Measurements from ENCODE around the gene KIF12.

KIF12 gene

DNA sequence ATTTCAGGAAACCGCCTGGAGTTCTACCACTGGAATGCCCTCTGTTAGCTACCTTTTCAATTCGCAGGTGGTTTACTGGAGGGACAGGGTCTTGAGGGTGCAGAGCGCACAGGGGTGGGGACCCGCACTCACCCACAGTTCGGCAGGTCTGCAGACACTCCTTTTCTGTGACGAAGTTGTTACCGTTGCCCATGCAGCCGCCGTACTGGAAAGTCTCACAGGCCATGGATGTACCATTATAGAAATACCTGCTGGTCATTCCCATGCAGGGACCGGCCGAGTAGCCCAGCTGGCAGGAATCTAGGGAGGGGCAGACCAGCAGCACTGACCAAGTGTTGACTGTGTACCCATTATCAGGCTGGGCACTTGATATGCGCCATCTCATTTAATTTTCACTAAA, 37.8 kb downstream of the KIF12 start:
- Histone ChIP-seq H3K27ac (no peak overlapping the region), H3K4me3 (no peak overlapping the region)
- TF ChIP-seq, protein P1, sequence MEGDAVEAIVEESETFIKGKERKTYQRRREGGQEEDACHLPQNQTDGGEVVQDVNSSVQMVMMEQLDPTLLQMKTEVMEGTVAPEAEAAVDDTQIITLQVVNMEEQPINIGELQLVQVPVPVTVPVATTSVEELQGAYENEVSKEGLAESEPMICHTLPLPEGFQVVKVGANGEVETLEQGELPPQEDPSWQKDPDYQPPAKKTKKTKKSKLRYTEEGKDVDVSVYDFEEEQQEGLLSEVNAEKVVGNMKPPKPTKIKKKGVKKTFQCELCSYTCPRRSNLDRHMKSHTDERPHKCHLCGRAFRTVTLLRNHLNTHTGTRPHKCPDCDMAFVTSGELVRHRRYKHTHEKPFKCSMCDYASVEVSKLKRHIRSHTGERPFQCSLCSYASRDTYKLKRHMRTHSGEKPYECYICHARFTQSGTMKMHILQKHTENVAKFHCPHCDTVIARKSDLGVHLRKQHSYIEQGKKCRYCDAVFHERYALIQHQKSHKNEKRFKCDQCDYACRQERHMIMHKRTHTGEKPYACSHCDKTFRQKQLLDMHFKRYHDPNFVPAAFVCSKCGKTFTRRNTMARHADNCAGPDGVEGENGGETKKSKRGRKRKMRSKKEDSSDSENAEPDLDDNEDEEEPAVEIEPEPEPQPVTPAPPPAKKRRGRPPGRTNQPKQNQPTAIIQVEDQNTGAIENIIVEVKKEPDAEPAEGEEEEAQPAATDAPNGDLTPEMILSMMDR (IDR thresholded peaks at IDR 0.05): no peak
- DNase-seq (ENCODE audit: low spot score): no peak

GRCh38 chr9:114060711-114061110, 38.4 kb downstream of the KIF12 start:
- peak overlapping the region in 1 of 2 donors; percentile 85 for H3K27ac ChIP-seq
- no peak for DNase-seq (ENCODE audit: low spot score)
- H3K4me3 ChIP-seq: no peak overlapping the region
- TF ChIP-seq, protein P1 (IDR thresholded peaks at IDR 0.05): no peak

- TF ChIP-seq, protein P1 (IDR thresholded peaks at IDR 0.05): no peak
- Histone ChIP-seq H3K27ac (peak overlapping the region; percentile 78 to 85), H3K4me3 (no peak overlapping the region)
- DNase-seq (ENCODE audit: low spot score): no peak
Observed at GRCh38 chr9:114060070-114060469, 39.0 kb downstream of the KIF12 start.

GRCh38 chr9:114059047-114059803, 39.9 kb downstream of the KIF12 start:
- H3K4me3 ChIP-seq: no peak overlapping the region
- H3K27ac ChIP-seq: peak overlapping the region; percentile 78 to 85
- TF ChIP-seq, protein P1 (IDR thresholded peaks at IDR 0.05): no peak
- peak; percentile 91 for DNase-seq (ENCODE audit: low spot score)

DNA sequence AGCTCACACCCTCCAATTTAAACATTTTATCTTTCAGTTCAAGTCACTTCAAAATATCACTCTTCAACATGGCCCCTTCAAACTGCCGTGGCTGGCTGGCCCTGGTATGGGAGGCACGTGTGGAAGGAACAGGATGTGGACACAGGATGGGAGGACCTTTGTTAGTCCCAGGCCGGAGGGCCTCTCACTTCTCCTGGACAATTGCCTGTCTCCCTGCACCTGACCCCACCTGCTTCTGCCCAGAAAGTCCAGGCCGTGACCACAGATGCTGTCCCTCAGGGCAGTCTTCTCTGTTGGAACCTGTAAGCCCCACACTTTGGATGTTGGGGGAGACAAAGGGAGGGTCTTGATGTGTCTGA, 40.4 kb downstream of the KIF12 start:
- TF ChIP-seq, protein P1 (IDR thresholded peaks at IDR 0.05): no peak
- H3K27ac ChIP-seq: peak overlapping the region; percentile 78 to 85
- no peak overlapping the region for H3K4me3 ChIP-seq
- no peak for DNase-seq (ENCODE audit: low spot score)

DNA sequence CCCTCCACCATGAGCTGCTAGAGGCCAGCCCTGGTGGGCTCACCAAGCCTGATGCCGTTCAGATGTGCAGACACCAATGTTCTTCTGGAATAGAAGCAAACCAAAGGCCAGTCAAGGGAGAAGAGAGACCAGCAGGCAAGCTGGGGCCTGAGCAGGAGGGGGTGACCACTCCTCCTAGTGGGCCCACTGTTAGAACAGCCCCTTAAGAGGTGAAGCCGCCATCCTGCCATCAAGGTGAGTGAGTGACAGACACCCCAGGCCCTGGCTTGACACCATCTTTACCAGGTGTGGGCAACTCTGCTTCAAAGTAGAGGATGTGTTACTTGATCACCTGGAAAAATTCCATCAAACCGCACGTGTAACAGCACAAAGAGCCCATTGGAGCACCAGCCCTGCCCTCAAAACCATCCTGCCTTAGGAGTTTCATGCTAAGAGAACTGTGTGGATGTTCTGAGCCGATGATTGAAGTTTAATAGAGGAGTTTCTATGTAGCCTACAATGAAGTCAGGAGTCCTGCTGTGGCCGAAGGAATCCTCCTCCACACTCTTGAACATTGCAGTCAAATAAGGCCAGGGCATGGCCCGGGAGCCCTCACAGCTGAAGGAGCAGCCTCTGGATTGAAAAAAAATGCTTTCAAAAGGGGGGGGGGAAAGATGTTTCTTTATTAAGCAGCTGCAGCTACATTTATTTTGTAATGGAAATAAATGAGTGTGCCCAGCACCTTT, 41.8 kb downstream of the KIF12 start:
- TF ChIP-seq, protein P1 (IDR thresholded peaks at IDR 0.05): no peak
- H3K4me3 ChIP-seq: no peak overlapping the region
- H3K27ac ChIP-seq: no peak overlapping the region
- no peak for DNase-seq (ENCODE audit: low spot score)

DNA sequence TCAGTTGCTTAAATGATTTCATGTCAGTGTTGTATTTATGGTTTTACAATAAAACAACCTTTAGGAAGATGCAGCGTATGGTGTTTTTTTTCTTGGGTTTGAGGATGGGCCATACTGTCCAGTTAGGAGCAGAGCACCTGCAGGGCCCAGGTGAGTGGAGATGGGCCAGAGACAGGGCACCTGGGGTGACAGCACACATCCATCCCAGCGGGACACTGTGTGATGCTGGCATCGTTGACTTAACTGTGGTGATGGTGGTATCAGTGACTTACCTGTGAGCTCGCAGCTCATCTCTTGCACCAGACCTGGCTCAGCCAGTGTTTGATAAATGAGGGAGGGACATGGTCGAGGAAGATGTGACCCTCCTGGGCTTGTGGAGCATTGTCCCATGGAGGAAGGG, 42.6 kb downstream of the KIF12 start:
- Histone ChIP-seq H3K27ac (no peak overlapping the region), H3K4me3 (no peak overlapping the region)
- TF ChIP-seq, protein P1 (IDR thresholded peaks at IDR 0.05): no peak
- DNase-seq (ENCODE audit: low spot score): no peak

Data from coronary artery (tissue), 2 donors.